Colonic mucosa (tissue), 4 donors: Measurements from ENCODE around the gene TANC1. TPM values are rescaled to one million over a fixed set of nuclear protein-coding genes. Genes with fewer than 3 reads are reported as not detected.

Experiments used
- DNase-seq: peaks from one replicate; pipeline ENCODE4 v3.0.0-alpha.2; 2020
- H3K27ac ChIP-seq: fragments of 200-600 bp; one replicate; pipeline ENCODE4 v1.8.0; 2021
- H3K27me3 ChIP-seq: fragments of 200-600 bp; one replicate; pipeline ENCODE4 v1.8.0; 2021
- H3K36me3 ChIP-seq: fragments of 200-600 bp; one replicate; pipeline ENCODE4 v1.8.0; 2021
- H3K4me1 ChIP-seq: fragments of 200-600 bp; one replicate; pipeline ENCODE4 v1.8.0; 2021; ENCODE audit warnings: mild to moderate bottlenecking
- H3K4me3 ChIP-seq: fragments of 200-600 bp; one replicate; pipeline ENCODE4 v1.8.0; 2021
- H3K9ac ChIP-seq, 2 donors: one replicate each; pipeline ENCODE4 v1.7.0; 2013; ENCODE audit warnings: control low read depth in 2 of 2, low read depth in 2 of 2, low read length in 2 of 2
- H3K9me3 ChIP-seq: fragments of 200-600 bp; one replicate; pipeline ENCODE4 v1.8.0; 2021
- CTCF ChIP-seq: fragments of 200-600 bp; IDR thresholded peaks from one replicate; pipeline ENCODE4 v1.8.0; 2022; ENCODE audit warnings: antibody characterized with exemption, mild to moderate bottlenecking
- intact Hi-C: fragments of 100-400 bp; cut with DNase I; formaldehyde crosslinking; loops from one replicate; pipeline ENCODE4 v1.14.1; 2022
- total RNA-seq, 2 donors: library from RNA; stranded (reverse); fragmentation: NEBNext Ultra II Directional in 1 of 2; extraction: Animal tissue kit (Norgen Biotek cat#: 25700) in 1 of 2; gene quantifications; one replicate each; pipeline ENCODE4 v1.2.1, GENCODE V29; 2021
- donor health status: healthy.
- donor health status: DM: no; HTN: no; CAD: no.
- donor health status: DM: no; HTN: no; CAD: no.

The TANC1 gene
- 10 to 100 TPM; 28.3 to 32.7 TPM for total RNA-seq

GRCh38 chr2:158968396-158969161 lies at the start of gene TANC1:
Gene TANC1, plus strand, starts transcription at chr2:158968640. Its CDS starts 97,271 bp downstream, at chr2:159065911.
- Histone ChIP-seq H3K9me3 (no peaks in the 10 kb centered on the region), H3K4me3 (peak within 1 kb of the TSS; percentile 78), H3K27ac (peak within 1 kb of the TSS; percentile 93), H3K36me3 (no peaks in the 10 kb centered on the region), H3K27me3 (no peaks in the 10 kb centered on the region), H3K4me1 (no peaks in the 10 kb centered on the region), H3K9ac (peak within 1 kb of the TSS; percentile 85 to 95)
- peak; percentile 96 for DNase-seq
- no peak for TF ChIP-seq CTCF
- intact Hi-C loops, result no loop called here

GRCh38 chr2:158921599-158922408 lies 46.6 kb upstream of the TANC1 start:
- Histone ChIP-seq H3K27ac (no peak overlapping the region), H3K27me3 (no peaks in the 10 kb centered on the region), H3K9me3 (no peaks in the 10 kb centered on the region), H3K4me1 (no peaks in the 10 kb centered on the region), H3K36me3 (no peaks in the 10 kb centered on the region), H3K9ac (no peak overlapping the region), H3K4me3 (no peak overlapping the region)
- no peak for DNase-seq
- TF ChIP-seq CTCF, result no peak
- intact Hi-C loops, result no loop called here

- no peaks in the 10 kb centered on the region for H3K9me3 ChIP-seq
- no peak for DNase-seq
- H3K36me3 ChIP-seq, result no peaks in the 10 kb centered on the region
- no peak for TF ChIP-seq CTCF
- intact Hi-C loops, result no loop called here
- H3K27ac ChIP-seq, result no peak overlapping the region
- H3K4me1 ChIP-seq, result no peaks in the 10 kb centered on the region
- H3K27me3 ChIP-seq, result no peaks in the 10 kb centered on the region
- no peak overlapping the region for H3K4me3 ChIP-seq
- no peak overlapping the region for H3K9ac ChIP-seq
Observed at GRCh38 chr2:158922601-158923000, 45.8 kb upstream of the TANC1 start.

- H3K4me1 ChIP-seq, result no peaks in the 10 kb centered on the region
- no peaks in the 10 kb centered on the region for H3K9me3 ChIP-seq
- H3K27ac ChIP-seq, result no peak overlapping the region
- H3K9ac ChIP-seq, result no peak overlapping the region
- no peak overlapping the region for H3K4me3 ChIP-seq
- intact Hi-C loops, result no loop called here
- no peak for DNase-seq
- no peaks in the 10 kb centered on the region for H3K36me3 ChIP-seq
- H3K27me3 ChIP-seq, result no peaks in the 10 kb centered on the region
- no peak for TF ChIP-seq CTCF
Observed at GRCh38 chr2:158923180-158923594, 45.3 kb upstream of the TANC1 start.

- H3K27me3 ChIP-seq, result no peaks in the 10 kb centered on the region
- no peaks in the 10 kb centered on the region for H3K4me1 ChIP-seq
- no peak overlapping the region for H3K9ac ChIP-seq
- H3K4me3 ChIP-seq, result no peak overlapping the region
- H3K36me3 ChIP-seq, result no peaks in the 10 kb centered on the region
- DNase-seq, result no peak
- TF ChIP-seq CTCF, result no peak
- intact Hi-C loops, result no loop called here
- no peaks in the 10 kb centered on the region for H3K9me3 ChIP-seq
- no peak overlapping the region for H3K27ac ChIP-seq
Observed at GRCh38 chr2:158923641-158924040, 44.8 kb upstream of the TANC1 start.
